A549 (cell line): ENCODE results near the gene DYRK1A. TPM values are rescaled to one million over a fixed set of nuclear protein-coding genes. Genes with fewer than 3 reads are reported as not detected.

ENCODE experiments used
- ATAC-seq, 2 experiments: fragments of 200-7000 bp in 1 of 2; fragments of >200 bp in 1 of 2; cut with Nextera tagmentation in 1 of 2; cut with Tn5 transposase in 1 of 2; 3 replicates each; pipeline versions ENCODE4 v1.8.0 to v1.9.1; 2018 to 2020; ENCODE audit warnings: mild to moderate bottlenecking in 1 of 2, moderate library complexity in 1 of 2
- CTCF ChIA-PET: fragments of 300-600 bp; sonication (Branson Sonifier 250); formaldehyde crosslinking; extraction: SDS; loops from one replicate; lab custom pipeline; 2021; ENCODE audit warnings: antibody characterized with exemption, inconsistent platforms; lab: Yijun Ruan, JAX
- POLR2A ChIA-PET: fragments of 350-600 bp; formaldehyde crosslinking; extraction: SDS; loops from one replicate; lab custom pipeline; 2021; ENCODE audit warnings: antibody characterized with exemption, inconsistent platforms; lab: Yijun Ruan, JAX
- DNase-seq, 2 experiments: peaks; one replicate each; pipeline versions ENCODE4 v3.0.0 to v3.0.0-alpha.2; 2011 to 2016; ENCODE audit warnings: low read depth in 1 of 2, low spot score in 1 of 2
- FAIRE-seq: peaks from 2 replicates; lab custom pipeline; 2011; peaks lifted over from hg19 to GRCh38; lab: Jason Lieb, UNC
- H3K27ac ChIP-seq, 2 experiments: fragments of >200 bp; sonication (Bioruptor Twin); formaldehyde crosslinking; 3 replicates each; pipeline ENCODE4 v1.5.1; 2016 to 2017
- H3K4me1 ChIP-seq: fragments of >200 bp; sonication (Bioruptor Twin); formaldehyde crosslinking; 3 replicates; pipeline ENCODE4 v1.6.1; 2016
- H3K4me2 ChIP-seq: fragments of >200 bp; sonication (Bioruptor Twin); formaldehyde crosslinking; 3 replicates; pipeline ENCODE4 v1.6.1; 2016
- H3K4me3 ChIP-seq: fragments of >200 bp; sonication (Bioruptor Twin); formaldehyde crosslinking; 3 replicates; pipeline ENCODE4 v1.5.1; 2016
- H3K9me3 ChIP-seq: fragments of >200 bp; sonication (Bioruptor Twin); formaldehyde crosslinking; 3 replicates; pipeline ENCODE4 v1.6.1; 2016
- CBX2 ChIP-seq: fragments of 200-600 bp; sonication (generic); IDR thresholded peaks from 2 replicates; pipeline ENCODE4 v1.6.1; 2016; ENCODE audit warnings: low read depth, mild to moderate bottlenecking, borderline replicate concordance
- CBX8 ChIP-seq: fragments of 200-600 bp; sonication (generic); IDR thresholded peaks from 2 replicates; pipeline ENCODE4 v1.6.1; 2016
- CEBPB ChIP-seq, 2 experiments: fragments of >200 bp in 1 of 2; sonication (Bioruptor Twin) in 1 of 2; formaldehyde crosslinking in 1 of 2; IDR thresholded peaks; 2 replicates each; pipeline ENCODE4 v1.6.1; 2012 to 2016
- CHD2 ChIP-seq: fragments of 150-350 bp; IDR thresholded peaks from 2 replicates; pipeline ENCODE4 v1.6.1; 2014; ENCODE audit warnings: low read length; ENCODE audit not compliant: partially characterized antibody
- EP300 ChIP-seq, 2 experiments: fragments of >200 bp; sonication (Bioruptor Twin); formaldehyde crosslinking; IDR thresholded peaks; 2 replicates in 1 of 2; 3 replicates in 1 of 2; pipeline ENCODE4 v1.6.1; 2016 to 2017
- FOSL2 ChIP-seq, 2 experiments: fragments of 450-650 bp in 1 of 2; fragments of >200 bp in 1 of 2; sonication (Bioruptor Twin) in 1 of 2; formaldehyde crosslinking; IDR thresholded peaks; 2 replicates each; pipeline versions ENCODE4 v1.5.0 to v1.6.1; 2016 to 2020; ENCODE audit warnings: mild to moderate bottlenecking in 1 of 2, moderate library complexity in 1 of 2
- HOXB13 ChIP-seq: fragments of 250-450 bp; sonication (Bioruptor Pico); IDR thresholded peaks from 2 replicates; pipeline ENCODE4 v1.5.0; 2020; ENCODE audit warnings: low read depth, mild to moderate bottlenecking, moderate library complexity
- JUNB ChIP-seq: fragments of >200 bp; sonication (Bioruptor Twin); formaldehyde crosslinking; IDR thresholded peaks from 2 replicates; pipeline ENCODE4 v1.6.1; 2016
- KDM5A ChIP-seq: fragments of 200-600 bp; sonication (generic); IDR thresholded peaks from 2 replicates; pipeline ENCODE4 v1.6.1; 2016; ENCODE audit warnings: antibody characterized with exemption, mild to moderate bottlenecking
- MAFK ChIP-seq: fragments of 450-650 bp; IDR thresholded peaks from 2 replicates; pipeline ENCODE4 v1.6.1; 2014; ENCODE audit not compliant: partially characterized antibody
- MAZ ChIP-seq: fragments of 150-350 bp; IDR thresholded peaks from 2 replicates; pipeline ENCODE4 v1.6.1; 2014; ENCODE audit warnings: antibody characterized with exemption, low read depth, low read length, borderline replicate concordance
- MYC ChIP-seq: IDR thresholded peaks from 2 replicates; pipeline ENCODE4 v1.6.1; 2012; ENCODE audit warnings: mild to moderate bottlenecking, inconsistent platforms, low read length, improper control_type of control experiment, borderline replicate concordance
- NPAS2 ChIP-seq: fragments of 250-450 bp; sonication (Bioruptor Pico); IDR thresholded peaks from 2 replicates; pipeline ENCODE4 v1.8.0; 2022; ENCODE audit warnings: mild to moderate bottlenecking, moderate library complexity, borderline replicate concordance
- POLR2A ChIP-seq: IDR thresholded peaks from 2 replicates; pipeline ENCODE4 v1.6.1; 2012; ENCODE audit warnings: mild to moderate bottlenecking, low read length
- RAD21 ChIP-seq, 2 experiments: fragments of >200 bp in 1 of 2; sonication (Bioruptor Twin) in 1 of 2; formaldehyde crosslinking in 1 of 2; IDR thresholded peaks in 1 of 2; conservative IDR thresholded peaks in 1 of 2; 2 replicates in 1 of 2; 3 replicates in 1 of 2; pipeline ENCODE4 v1.6.1; 2012 to 2018; ENCODE audit warnings: inconsistent platforms in 1 of 2
- RCOR1 ChIP-seq: fragments of 150-350 bp; IDR thresholded peaks from 2 replicates; pipeline ENCODE4 v1.6.1; 2014; ENCODE audit warnings: antibody characterized with exemption, low read length, low read depth
- ZNF302 ChIP-seq: fragments of 250-450 bp; sonication (Bioruptor Pico); IDR thresholded peaks from 2 replicates; pipeline ENCODE4 v1.9.0; 2021; ENCODE audit warnings: inconsistent platforms, mild to moderate bottlenecking, moderate library complexity
- ZSCAN20 ChIP-seq: fragments of 250-450 bp; sonication (Bioruptor Pico); IDR thresholded peaks from 2 replicates; pipeline ENCODE4 v1.8.0; 2022; ENCODE audit warnings: mild to moderate bottlenecking, moderate library complexity
- WGBS: methylation state at CpG from one replicate; pipeline ENCODE4 v1.1.6; 2017; ENCODE audit errors: missing lambda C conversion rate; 5-methylcytosine and 5-hydroxymethylcytosine counted together
- polyA plus RNA-seq, 4 experiments: library from polyadenylated mRNA; depleted of rRNA in 3 of 4; stranded (reverse); fragments of >200 nt; fragmentation: RNase III in 1 of 4; extraction: RNeasy Plus Mini Kit Qiagen cat#74134 plus additional on column Dnase treatment in 1 of 4; gene quantifications; 2 replicates in 3 of 4; 3 replicates in 1 of 4; pipeline ENCODE4 v1.2.3, GENCODE V29; 2011 to 2017
- TF ChIP-seq, protein P1 (sequence below): IDR thresholded peaks from 2 replicates; pipeline ENCODE4 v1.6.1; 2012; ENCODE audit warnings: low read depth, borderline replicate concordance
- TF ChIP-seq, protein P2 (sequence below): IDR thresholded peaks from 2 replicates; pipeline ENCODE4 v1.6.1; 2012
- TF ChIP-seq, protein P3 (sequence below): fragments of >200 bp; sonication (Bioruptor Twin); formaldehyde crosslinking; IDR thresholded peaks from 3 replicates; pipeline ENCODE4 v1.6.1; 2016
- TF ChIP-seq, protein P4 (sequence below): fragments of 450-650 bp; IDR thresholded peaks from 2 replicates; pipeline ENCODE4 v1.6.1; 2014; ENCODE audit warnings: antibody characterized with exemption
- TF ChIP-seq, protein P5 (sequence below): fragments of 250-450 bp; sonication (Bioruptor Pico); IDR thresholded peaks from 2 replicates; pipeline ENCODE4 v1.5.0; 2021; ENCODE audit warnings: mild to moderate bottlenecking, moderate library complexity, borderline replicate concordance
- TF ChIP-seq, protein P6 (sequence below): fragments of 250-450 bp; sonication (Bioruptor Pico); IDR thresholded peaks from 2 replicates; pipeline ENCODE4 v1.5.0; 2020; ENCODE audit warnings: low read depth, mild to moderate bottlenecking, moderate library complexity

Gene DYRK1A
- polyA plus RNA-seq, 2 of the 4 experiments (the other 2 are of a cell fraction) = 12.7 to 29.4 TPM

DNA sequence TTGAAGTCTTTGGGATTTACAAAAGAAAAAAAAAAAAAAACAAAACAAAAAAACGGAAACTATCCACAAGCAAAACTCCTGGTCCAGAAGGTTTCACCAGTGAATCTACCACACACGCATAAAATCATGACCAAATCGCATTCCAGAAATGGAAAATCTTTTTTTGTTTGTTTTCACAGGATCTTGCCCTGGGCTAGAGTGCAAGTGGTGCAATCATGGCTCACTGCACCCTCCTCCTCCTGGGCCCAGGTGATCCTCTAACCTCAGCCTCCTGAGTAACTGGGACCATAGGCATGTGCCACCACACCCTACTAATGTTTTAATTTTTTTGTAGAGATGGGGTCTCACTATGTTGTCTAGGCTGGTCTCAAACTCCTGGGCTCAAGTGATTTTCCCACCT, 100.5 kb downstream of the DYRK1A start:
- POLR2A ChIA-PET = no interaction called here
- FAIRE-seq (no peak), ATAC-seq (no peak), DNase-seq (no peak)
- CTCF ChIA-PET = no interaction called here
- H3K27ac ChIP-seq = no peak overlapping the region
- peaks cover 20% of the 10 kb centered on the region for H3K4me1 ChIP-seq
- no peak for TF ChIP-seq CHD2
- TF ChIP-seq POLR2A = no peak
- no peak for TF ChIP-seq ZNF302
- no peak for TF ChIP-seq RAD21 (conservative IDR thresholded peaks at IDR 0.05 in 1 of 2, IDR thresholded peaks at IDR 0.05 in 1 of 2)
- TF ChIP-seq, protein P1, sequence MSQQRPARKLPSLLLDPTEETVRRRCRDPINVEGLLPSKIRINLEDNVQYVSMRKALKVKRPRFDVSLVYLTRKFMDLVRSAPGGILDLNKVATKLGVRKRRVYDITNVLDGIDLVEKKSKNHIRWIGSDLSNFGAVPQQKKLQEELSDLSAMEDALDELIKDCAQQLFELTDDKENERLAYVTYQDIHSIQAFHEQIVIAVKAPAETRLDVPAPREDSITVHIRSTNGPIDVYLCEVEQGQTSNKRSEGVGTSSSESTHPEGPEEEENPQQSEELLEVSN = no peak
- no peak for TF ChIP-seq MAFK
- TF ChIP-seq ZSCAN20 (CRISPR knock-in tag) = no peak
- TF ChIP-seq CEBPB (IDR thresholded peaks at IDR 0.05) = no peak
- TF ChIP-seq, protein P2, sequence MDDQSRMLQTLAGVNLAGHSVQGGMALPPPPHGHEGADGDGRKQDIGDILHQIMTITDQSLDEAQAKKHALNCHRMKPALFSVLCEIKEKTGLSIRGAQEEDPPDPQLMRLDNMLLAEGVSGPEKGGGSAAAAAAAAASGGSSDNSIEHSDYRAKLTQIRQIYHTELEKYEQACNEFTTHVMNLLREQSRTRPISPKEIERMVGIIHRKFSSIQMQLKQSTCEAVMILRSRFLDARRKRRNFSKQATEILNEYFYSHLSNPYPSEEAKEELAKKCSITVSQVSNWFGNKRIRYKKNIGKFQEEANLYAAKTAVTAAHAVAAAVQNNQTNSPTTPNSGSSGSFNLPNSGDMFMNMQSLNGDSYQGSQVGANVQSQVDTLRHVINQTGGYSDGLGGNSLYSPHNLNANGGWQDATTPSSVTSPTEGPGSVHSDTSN = no peak
- TF ChIP-seq FOSL2 (IDR thresholded peaks at IDR 0.05) = no peak
- TF ChIP-seq FOSL2 (CRISPR knock-in tag; IDR thresholded peaks at IDR 0.05) = no peak
- no peak for TF ChIP-seq MAZ
- no peak for TF ChIP-seq CBX8
- TF ChIP-seq, protein P3, sequence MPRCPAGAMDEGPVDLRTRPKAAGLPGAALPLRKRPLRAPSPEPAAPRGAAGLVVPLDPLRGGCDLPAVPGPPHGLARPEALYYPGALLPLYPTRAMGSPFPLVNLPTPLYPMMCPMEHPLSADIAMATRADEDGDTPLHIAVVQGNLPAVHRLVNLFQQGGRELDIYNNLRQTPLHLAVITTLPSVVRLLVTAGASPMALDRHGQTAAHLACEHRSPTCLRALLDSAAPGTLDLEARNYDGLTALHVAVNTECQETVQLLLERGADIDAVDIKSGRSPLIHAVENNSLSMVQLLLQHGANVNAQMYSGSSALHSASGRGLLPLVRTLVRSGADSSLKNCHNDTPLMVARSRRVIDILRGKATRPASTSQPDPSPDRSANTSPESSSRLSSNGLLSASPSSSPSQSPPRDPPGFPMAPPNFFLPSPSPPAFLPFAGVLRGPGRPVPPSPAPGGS = no peak
- no peak for TF ChIP-seq RCOR1
- TF ChIP-seq, protein P4, sequence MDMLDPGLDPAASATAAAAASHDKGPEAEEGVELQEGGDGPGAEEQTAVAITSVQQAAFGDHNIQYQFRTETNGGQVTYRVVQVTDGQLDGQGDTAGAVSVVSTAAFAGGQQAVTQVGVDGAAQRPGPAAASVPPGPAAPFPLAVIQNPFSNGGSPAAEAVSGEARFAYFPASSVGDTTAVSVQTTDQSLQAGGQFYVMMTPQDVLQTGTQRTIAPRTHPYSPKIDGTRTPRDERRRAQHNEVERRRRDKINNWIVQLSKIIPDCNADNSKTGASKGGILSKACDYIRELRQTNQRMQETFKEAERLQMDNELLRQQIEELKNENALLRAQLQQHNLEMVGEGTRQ = no peak
- TF ChIP-seq, protein P5, sequence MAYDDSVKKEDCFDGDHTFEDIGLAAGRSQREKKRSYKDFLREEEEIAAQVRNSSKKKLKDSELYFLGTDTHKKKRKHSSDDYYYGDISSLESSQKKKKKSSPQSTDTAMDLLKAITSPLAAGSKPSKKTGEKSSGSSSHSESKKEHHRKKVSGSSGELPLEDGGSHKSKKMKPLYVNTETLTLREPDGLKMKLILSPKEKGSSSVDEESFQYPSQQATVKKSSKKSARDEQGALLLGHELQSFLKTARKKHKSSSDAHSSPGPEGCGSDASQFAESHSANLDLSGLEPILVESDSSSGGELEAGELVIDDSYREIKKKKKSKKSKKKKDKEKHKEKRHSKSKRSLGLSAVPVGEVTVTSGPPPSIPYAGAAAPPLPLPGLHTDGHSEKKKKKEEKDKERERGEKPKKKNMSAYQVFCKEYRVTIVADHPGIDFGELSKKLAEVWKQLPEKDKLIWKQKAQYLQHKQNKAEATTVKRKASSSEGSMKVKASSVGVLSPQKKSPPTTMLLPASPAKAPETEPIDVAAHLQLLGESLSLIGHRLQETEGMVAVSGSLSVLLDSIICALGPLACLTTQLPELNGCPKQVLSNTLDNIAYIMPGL (CRISPR knock-in tag) = no peak
- 85% methylated on average over 3 of the region's 3 CpGs for WGBS
- no peaks in the 10 kb centered on the region for H3K9me3 ChIP-seq
- H3K4me3 ChIP-seq = no peak overlapping the region
- no peak overlapping the region for H3K4me2 ChIP-seq

DNA sequence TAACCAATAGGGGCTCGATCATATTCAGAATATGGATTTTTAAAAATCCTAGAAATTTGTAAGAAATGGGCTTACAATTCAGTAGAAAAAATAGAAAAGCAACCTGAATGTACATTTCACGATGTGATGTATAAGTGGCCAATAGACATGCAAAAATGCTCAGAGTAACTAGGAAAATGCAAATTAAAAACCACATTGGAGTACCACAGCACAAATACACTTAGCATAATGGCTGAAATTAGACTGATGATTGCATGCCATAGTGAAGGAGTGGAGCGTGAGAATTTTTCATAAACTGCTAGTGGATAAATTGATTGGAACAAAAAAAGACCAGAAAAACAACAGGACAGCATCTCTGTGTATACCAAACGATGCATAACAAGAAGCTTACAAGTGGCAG, 102.3 kb downstream of the DYRK1A start:
- WGBS = 93% methylated on average over 4 of the region's 4 CpGs
- ATAC-seq (no peak), FAIRE-seq (no peak), DNase-seq (no peak)
- Histone ChIP-seq H3K9me3 (no peaks in the 10 kb centered on the region), H3K27ac (no peak overlapping the region), H3K4me1 (peaks cover 4% of the 10 kb centered on the region; the same call in 1 of the 3 replicates), H3K4me2 (no peak overlapping the region), H3K4me3 (no peak overlapping the region)
- POLR2A ChIA-PET = no interaction called here
- CTCF ChIA-PET = no interaction called here
- no peak for TF ChIP-seq ZSCAN20 (CRISPR knock-in tag)
- TF ChIP-seq, protein P3 = no peak
- TF ChIP-seq HOXB13 (CRISPR knock-in tag) = no peak
- TF ChIP-seq, protein P5 (CRISPR knock-in tag) = no peak
- TF ChIP-seq, protein P6, sequence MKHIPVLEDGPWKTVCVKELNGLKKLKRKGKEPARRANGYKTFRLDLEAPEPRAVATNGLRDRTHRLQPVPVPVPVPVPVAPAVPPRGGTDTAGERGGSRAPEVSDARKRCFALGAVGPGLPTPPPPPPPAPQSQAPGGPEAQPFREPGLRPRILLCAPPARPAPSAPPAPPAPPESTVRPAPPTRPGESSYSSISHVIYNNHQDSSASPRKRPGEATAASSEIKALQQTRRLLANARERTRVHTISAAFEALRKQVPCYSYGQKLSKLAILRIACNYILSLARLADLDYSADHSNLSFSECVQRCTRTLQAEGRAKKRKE (CRISPR knock-in tag) = no peak
- TF ChIP-seq MYC = no peak
- TF ChIP-seq CBX2 = no peak
- no peak for TF ChIP-seq EP300 (IDR thresholded peaks at IDR 0.05)
- TF ChIP-seq, protein P2 = no peak
- no peak for TF ChIP-seq RAD21 (conservative IDR thresholded peaks at IDR 0.05 in 1 of 2, IDR thresholded peaks at IDR 0.05 in 1 of 2)
- TF ChIP-seq KDM5A = no peak
- TF ChIP-seq NPAS2 = no peak
- no peak for TF ChIP-seq JUNB
- TF ChIP-seq, protein P4 = no peak
